DND-41 (cell line): ENCODE results near the gene SND1.

ENCODE experiments used
- ATAC-seq: fragments of 200-7000 bp; cut with Tn5 transposase; 3 replicates; pipeline ENCODE4 v1.9.1; 2021; ENCODE audit warnings: low read depth; ENCODE audit not compliant: insufficient read depth
- DNase-seq: peaks from one replicate; pipeline ENCODE4 v3.0.0-alpha.2; 2020
- H2AFZ ChIP-seq: 2 replicates; pipeline ENCODE4 v1.6.0; 2012; ENCODE audit warnings: low read depth, low read length
- H3K27ac ChIP-seq: 2 replicates; pipeline ENCODE4 v1.5.1; 2012; ENCODE audit warnings: low read length, inconsistent platforms
- H3K27me3 ChIP-seq: fragments of 200-600 bp; sonication (generic); 2 replicates; pipeline ENCODE4 v1.6.0; 2012; ENCODE audit warnings: low read length, mild to moderate bottlenecking, inconsistent platforms; ENCODE audit not compliant: insufficient read depth, poor library complexity
- H3K36me3 ChIP-seq: 2 replicates; pipeline ENCODE4 v1.5.1; 2012; ENCODE audit warnings: low read length, inconsistent platforms; ENCODE audit not compliant: insufficient read depth
- H3K4me1 ChIP-seq: 2 replicates; pipeline ENCODE4 v1.5.1; 2012; ENCODE audit warnings: mild to moderate bottlenecking, low read length; ENCODE audit not compliant: insufficient read depth
- H3K4me2 ChIP-seq: 2 replicates; pipeline ENCODE4 v1.6.0; 2012; ENCODE audit warnings: mild to moderate bottlenecking, moderate library complexity, low read length, inconsistent platforms; ENCODE audit not compliant: insufficient read depth
- H3K4me3 ChIP-seq, 2 experiments: fragments of 200-600 bp in 1 of 2; shearing (Covaris generic) in 1 of 2; 2 replicates each; pipeline ENCODE4 v1.5.1; 2012 to 2016; ENCODE audit warnings: inconsistent platforms in 2 of 2, low read length in 2 of 2, mild to moderate bottlenecking in 2 of 2, low read depth in 1 of 2, moderate library complexity in 1 of 2
- H3K79me2 ChIP-seq: 2 replicates; pipeline ENCODE4 v1.6.0; 2012; ENCODE audit warnings: low read length, inconsistent platforms; ENCODE audit not compliant: insufficient read depth
- H3K9ac ChIP-seq: 2 replicates; pipeline ENCODE4 v1.6.0; 2012; ENCODE audit warnings: low read depth, mild to moderate bottlenecking, inconsistent platforms, low read length, moderate library complexity
- H3K9me3 ChIP-seq: 2 replicates; pipeline ENCODE4 v1.5.1; 2012; ENCODE audit warnings: low read length, moderate library complexity, mild to moderate bottlenecking, inconsistent platforms; ENCODE audit not compliant: insufficient read depth, severe bottlenecking
- H4K20me1 ChIP-seq: 2 replicates; pipeline ENCODE4 v1.6.0; 2012; ENCODE audit warnings: low read length; ENCODE audit not compliant: insufficient read depth
- CTCF ChIP-seq: IDR thresholded peaks from 2 replicates; pipeline ENCODE4 v1.5.1; 2012; ENCODE audit warnings: borderline replicate concordance, low read length, moderate library complexity, mild to moderate bottlenecking; ENCODE audit not compliant: poor library complexity, severe bottlenecking; ENCODE audit errors: extremely low read depth
- EZH2 ChIP-seq: IDR thresholded peaks from 3 replicates; pipeline ENCODE4 v1.6.1; 2012; ENCODE audit warnings: borderline replicate concordance, low read depth, mild to moderate bottlenecking, moderate library complexity, low read length, inconsistent platforms; ENCODE audit not compliant: severe bottlenecking

SND1 gene

GRCh38 chr7:127858915-127859189 is 206.9 kb downstream of the SND1 start:
- Histone ChIP-seq H3K4me3 (no peak overlapping the region), H3K4me1 (peaks cover 37% of the 10 kb centered on the region), H4K20me1 (peaks cover 72% of the 10 kb centered on the region), H3K9me3 (no peaks in the 10 kb centered on the region), H2AFZ (no peak overlapping the region), H3K27ac (no peak overlapping the region), H3K4me2 (no peak overlapping the region), H3K79me2 (no peaks in the 10 kb centered on the region), H3K9ac (no peak overlapping the region), H3K36me3 (no peaks in the 10 kb centered on the region; the same call in 1 of the 2 replicates), H3K27me3 (no peaks in the 10 kb centered on the region)
- TF ChIP-seq CTCF: no peak
- TF ChIP-seq EZH2: no peak
- ATAC-seq: no peak
- no peak for DNase-seq

GRCh38 chr7:127859330-127859729 is 207.3 kb downstream of the SND1 start:
- ATAC-seq (no peak), DNase-seq (no peak)
- Histone ChIP-seq H3K36me3 (no peaks in the 10 kb centered on the region; the same call in 1 of the 2 replicates), H3K79me2 (no peaks in the 10 kb centered on the region), H3K4me1 (peaks cover 37% of the 10 kb centered on the region), H2AFZ (no peak overlapping the region), H3K9me3 (no peaks in the 10 kb centered on the region), H3K27ac (no peak overlapping the region), H3K27me3 (no peaks in the 10 kb centered on the region), H3K4me2 (no peak overlapping the region), H3K9ac (no peak overlapping the region), H3K4me3 (no peak overlapping the region), H4K20me1 (peaks cover 70% of the 10 kb centered on the region)
- TF ChIP-seq CTCF (no peak), EZH2 (no peak)

- no peak overlapping the region for H3K4me2 ChIP-seq
- H3K4me1 ChIP-seq: peaks cover 10% of the 10 kb centered on the region
- H3K27ac ChIP-seq: no peak overlapping the region
- H3K27me3 ChIP-seq: no peaks in the 10 kb centered on the region
- H4K20me1 ChIP-seq: peaks cover 44% of the 10 kb centered on the region
- no peak for ATAC-seq
- TF ChIP-seq CTCF (no peak), EZH2 (no peak)
- H3K9ac ChIP-seq: no peak overlapping the region
- H2AFZ ChIP-seq: no peak overlapping the region
- H3K36me3 ChIP-seq: no peaks in the 10 kb centered on the region; the same call in 1 of the 2 replicates
- H3K79me2 ChIP-seq: no peaks in the 10 kb centered on the region
- H3K9me3 ChIP-seq: no peaks in the 10 kb centered on the region
- no peak for DNase-seq
- no peak overlapping the region for H3K4me3 ChIP-seq
These were observed 210.5 kb downstream of the SND1 start for GRCh38 chr7:127862525-127862924.

GRCh38 chr7:127863082-127863481 is 211.1 kb downstream of the SND1 start:
- Histone ChIP-seq H3K4me3 (no peak overlapping the region), H3K9ac (no peak overlapping the region), H3K36me3 (no peaks in the 10 kb centered on the region; the same call in 1 of the 2 replicates), H3K27me3 (no peaks in the 10 kb centered on the region), H2AFZ (no peak overlapping the region), H3K9me3 (no peaks in the 10 kb centered on the region), H4K20me1 (peaks cover 39% of the 10 kb centered on the region), H3K4me1 (peaks cover 5% of the 10 kb centered on the region; the same call in 1 of the 2 replicates), H3K79me2 (no peaks in the 10 kb centered on the region), H3K27ac (no peak overlapping the region), H3K4me2 (no peak overlapping the region)
- no peak for TF ChIP-seq EZH2
- TF ChIP-seq CTCF: no peak
- ATAC-seq: no peak
- no peak for DNase-seq
